ENCODE results near the gene MZT2B. TPM values are rescaled to one million over a fixed set of nuclear protein-coding genes. Genes with fewer than 3 reads are reported as not detected.
A peak's percentile ranks its signal among the peaks of the same experiment; 100 is the strongest.

Gene MZT2B
- total and polyA plus RNA-seq, 2 of the 13 experiments (the other 11 are each of a cell fraction or from before 2014, with no cell fraction given), result 253 to 410 TPM

GRCh38 chr2:130181325-130181879 is 660 bp upstream of the MZT2B start, which contains the start of gene SMPD4 (continued):
- TF ChIP-seq PHF20 (CRISPR knock-in tag; IDR thresholded peaks at IDR 0.05) (peak; percentile 97), POGK (CRISPR knock-in tag; conservative IDR thresholded peaks at IDR 0.05) (peak; percentile 66; the same call in 1 of the 2 replicates), BCL3 (CRISPR knock-in tag; IDR thresholded peaks at IDR 0.05) (no peak), NCOA1 (CRISPR knock-in tag; IDR thresholded peaks at IDR 0.05) (no peak), RNF2 (conservative IDR thresholded peaks at IDR 0.05; ENCODE audit: low read depth) (no peak), FOSL2 (CRISPR knock-in tag; IDR thresholded peaks at IDR 0.05) (peak; percentile 40; the same call in 1 of the 2 replicates), TARDBP (CRISPR knock-in tag; IDR thresholded peaks at IDR 0.05) (peak; percentile 88), CEBPB (IDR thresholded peaks at IDR 0.05; ENCODE audit: borderline replicate concordance, low read depth, low read length) (no peak), ARID4A (CRISPR knock-in tag; IDR thresholded peaks at IDR 0.05; ENCODE audit: borderline replicate concordance) (peak; percentile 98), ZNF609 (CRISPR knock-in tag; IDR thresholded peaks at IDR 0.05; ENCODE audit: borderline replicate concordance) (no peak), ZNF678 (CRISPR knock-in tag; IDR thresholded peaks at IDR 0.05) (no peak), NR2C2 (CRISPR knock-in tag; IDR thresholded peaks at IDR 0.05; ENCODE audit: borderline replicate concordance) (peak; percentile 58), ZNF432 (CRISPR knock-in tag; IDR thresholded peaks at IDR 0.05; ENCODE audit: borderline replicate concordance) (0 out of 2 replicates have a peak, but pooled peaks have one; percentile 16), ZNF484 (CRISPR knock-in tag; IDR thresholded peaks at IDR 0.05; ENCODE audit: borderline replicate concordance, low read depth) (no peak), ZNF580 (CRISPR knock-in tag; IDR thresholded peaks at IDR 0.05; ENCODE audit: borderline replicate concordance, low read depth) (no peak; the same call in 1 of the 2 replicates), ZNF563 (CRISPR knock-in tag; IDR thresholded peaks at IDR 0.05) (peak; percentile 45; the same call in 1 of the 2 replicates), ZNF446 (CRISPR knock-in tag; IDR thresholded peaks at IDR 0.05) (peak; percentile 76; the same call in 1 of the 2 replicates)

All from HepG2 (cell line).